Peyer's patch (tissue), 4 donors: ENCODE results near the gene QPRT.

Source experiments
- POLR2A ChIP-seq, 2 donors: fragments of 450-650 bp; IDR thresholded peaks; one replicate each; pipeline ENCODE4 v1.5.1; 2017; ENCODE audit warnings: antibody characterized with exemption in 2 of 2, mild to moderate bottlenecking in 2 of 2, moderate library complexity in 2 of 2
- TF ChIP-seq, protein P1 (sequence below), 6 experiments: fragments of 450-650 bp in 4 of 6; fragments of 200-600 bp in 2 of 6; sonication (generic) in 1 of 6; IDR thresholded peaks; one replicate each; pipeline ENCODE4 v1.5.1; 2017 to 2019; ENCODE audit warnings: antibody characterized with exemption in 6 of 6, mild to moderate bottlenecking in 3 of 6, moderate library complexity in 1 of 6

DNA sequence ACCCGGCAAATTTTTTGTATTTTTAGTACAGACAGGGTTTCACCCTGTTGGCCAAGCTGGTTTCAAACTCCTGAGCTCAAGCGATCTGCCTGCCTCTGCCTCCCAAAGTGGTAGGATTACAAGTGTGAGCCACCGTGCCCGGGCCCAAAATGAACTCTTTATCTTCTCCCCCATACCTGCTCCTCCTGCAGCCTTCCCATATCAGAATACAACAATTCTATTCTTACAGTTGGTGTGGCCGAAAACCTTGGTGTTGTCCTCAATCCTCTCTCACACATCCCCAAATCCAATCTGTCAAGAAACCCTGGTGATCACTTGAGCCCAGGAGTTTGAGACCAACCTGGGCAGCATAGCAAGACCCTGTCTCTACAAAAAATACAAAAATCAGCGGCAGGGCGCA is 35.4 kb upstream of the QPRT start:
- no peak for TF ChIP-seq POLR2A (IDR thresholded peaks at IDR 0.05)
- TF ChIP-seq, protein P1, sequence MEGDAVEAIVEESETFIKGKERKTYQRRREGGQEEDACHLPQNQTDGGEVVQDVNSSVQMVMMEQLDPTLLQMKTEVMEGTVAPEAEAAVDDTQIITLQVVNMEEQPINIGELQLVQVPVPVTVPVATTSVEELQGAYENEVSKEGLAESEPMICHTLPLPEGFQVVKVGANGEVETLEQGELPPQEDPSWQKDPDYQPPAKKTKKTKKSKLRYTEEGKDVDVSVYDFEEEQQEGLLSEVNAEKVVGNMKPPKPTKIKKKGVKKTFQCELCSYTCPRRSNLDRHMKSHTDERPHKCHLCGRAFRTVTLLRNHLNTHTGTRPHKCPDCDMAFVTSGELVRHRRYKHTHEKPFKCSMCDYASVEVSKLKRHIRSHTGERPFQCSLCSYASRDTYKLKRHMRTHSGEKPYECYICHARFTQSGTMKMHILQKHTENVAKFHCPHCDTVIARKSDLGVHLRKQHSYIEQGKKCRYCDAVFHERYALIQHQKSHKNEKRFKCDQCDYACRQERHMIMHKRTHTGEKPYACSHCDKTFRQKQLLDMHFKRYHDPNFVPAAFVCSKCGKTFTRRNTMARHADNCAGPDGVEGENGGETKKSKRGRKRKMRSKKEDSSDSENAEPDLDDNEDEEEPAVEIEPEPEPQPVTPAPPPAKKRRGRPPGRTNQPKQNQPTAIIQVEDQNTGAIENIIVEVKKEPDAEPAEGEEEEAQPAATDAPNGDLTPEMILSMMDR (IDR thresholded peaks at IDR 0.05), result no peak
